Measurements from ENCODE around the gene DCTPP1. TPM values are rescaled to one million over a fixed set of nuclear protein-coding genes. Genes with fewer than 3 reads are reported as not detected.

DCTPP1 gene
- total and polyA plus RNA-seq, 9 of the 15 experiments (the other 6 are each of a cell fraction or from before 2014, with no cell fraction given), result 45.0 to 132 (median 80.6) TPM

GRCh38 chr16:30377812-30378235 lies 52.0 kb downstream of the DCTPP1 start:
- POLR2A ChIA-PET, result interaction anchor here (0.6 to 2.3 kb wide), 6 partner anchors 13 to 519 kb away, joined by 3 to 6 read pairs (median 4); partner anchors contain the start of genes CD2BP2 and CTF1
- CTCF ChIA-PET (ENCODE audit: low intra/inter-chr PET ratio), result no interaction called here
- TF ChIP-seq ETV6 (IDR thresholded peaks at IDR 0.05; ENCODE audit: borderline replicate concordance in 1 of 2, low read depth in 2 of 2, low read length in 1 of 2) (no peak), ETV6 (CRISPR knock-in tag; IDR thresholded peaks at IDR 0.05; ENCODE audit: borderline replicate concordance) (no peak), ZNF445 (CRISPR knock-in tag; IDR thresholded peaks at IDR 0.05; ENCODE audit: low read depth) (no peak), HNRNPLL (IDR thresholded peaks at IDR 0.05; ENCODE audit: low read depth, low read length, poor library complexity, severe bottlenecking) (peak; percentile 27), SMARCC2 (IDR thresholded peaks at IDR 0.05; ENCODE audit: low read depth) (peak; percentile 16; the same call in 1 of the 2 replicates), SOX6 (IDR thresholded peaks at IDR 0.05) (peak; percentile 14), GATA2 (CRISPR knock-in tag; IDR thresholded peaks at IDR 0.05) (peak; percentile 62; the same call in 1 of the 2 replicates), CBX1 (IDR thresholded peaks at IDR 0.05; ENCODE audit: low read depth) (no peak; the same call in 1 of the 2 replicates), PKNOX1 (IDR thresholded peaks at IDR 0.05) (peak; percentile 45), SREBF2 (CRISPR knock-in tag; IDR thresholded peaks at IDR 0.05) (no peak), ZNF354B (CRISPR knock-in tag; IDR thresholded peaks at IDR 0.05) (no peak), TRIM25 (IDR thresholded peaks at IDR 0.05; ENCODE audit: borderline replicate concordance) (no peak), BRD9 (IDR thresholded peaks at IDR 0.05; ENCODE audit: low read depth, partially characterized antibody) (peak; percentile 82), ZBTB11 (CRISPR knock-in tag; IDR thresholded peaks at IDR 0.05) (peak in 1 of 3 experiments; percentile 40; a peak in 2 of 6 replicates), C11orf30 (IDR thresholded peaks at IDR 0.05; ENCODE audit: low read depth) (peak; percentile 71; the same call in 1 of the 2 replicates)

More at GRCh38 chr16:30377812-30378235, 52.0 kb downstream of the DCTPP1 start:
- peak in 1 of 4 experiments; percentile 95 for DNase-seq (ENCODE audit: extremely low read depth in 1 of 4, low spot score in 3 of 4)
- in situ Hi-C loops (cut with MboI), result no loop called here
- WGBS (ENCODE audit: insufficient coverage, low coverage, missing lambda C conversion rate), result under 1% methylated on average over 30 of the region's 39 CpGs
- peaks cover 45 to 63% of the 10 kb centered on the region in 2 experiments for H3K4me1 ChIP-seq (replicated peaks in 1 of 2; ENCODE audit: control insufficient read depth in 2 of 2, insufficient read depth in 2 of 2, low read length in 2 of 2)
- H2AFZ ChIP-seq (ENCODE audit: low read depth, low read length), result peak overlapping the region; percentile 68
- H3K27me3 ChIP-seq (ENCODE audit: control insufficient read depth in 2 of 2, insufficient read depth in 2 of 2, low read length in 2 of 2), result no peaks in the 10 kb centered on the region
- peak overlapping the region; percentile 55 for H3K4me3 ChIP-seq
- peaks cover 7% of the 10 kb centered on the region; the same call in 1 of the 3 replicates for H3K36me3 ChIP-seq (ENCODE audit: control insufficient read depth, insufficient read depth, low read length)
- BruUV-seq (replicated peaks), result TSS peak; percentile 89
- H3K27ac ChIP-seq (ENCODE audit: extremely low read depth, low read depth, low read length), result peak overlapping the region; percentile 92
- H3K4me2 ChIP-seq (ENCODE audit: insufficient read depth, low read length), result peak overlapping the region; percentile 81
- no peaks in the 10 kb centered on the region for H3K9me3 ChIP-seq (replicated peaks; ENCODE audit: control insufficient read depth, insufficient read depth, low read depth, low read length)
- intact Hi-C loops (cut with micrococcal nuclease), result loop anchor here (10.0 kb wide), 1 partner anchor 313 kb away; the partner anchor contains the start of gene ALDOA
- H3K9me1 ChIP-seq (ENCODE audit: control insufficient read depth, insufficient read depth, low read length), result no peaks in the 10 kb centered on the region
- H3K9ac ChIP-seq (ENCODE audit: insufficient read depth in 1 of 2, low read depth in 2 of 2, low read length in 2 of 2), result peak overlapping the region; percentile 81 to 88
- FAIRE-seq, result no peak
- H4K20me1 ChIP-seq (replicated peaks; ENCODE audit: control insufficient read depth, insufficient read depth, low read length), result no peaks in the 10 kb centered on the region
- peak; percentile 47 for ATAC-seq
- peaks cover 16% of the 10 kb centered on the region for H3K79me2 ChIP-seq (ENCODE audit: control insufficient read depth, insufficient read depth, low read length)

Measured in K562 (cell line).